BLaER1 (cell line): ENCODE results near the gene DTX1.

ENCODE experiments used
- H3K27ac ChIP-seq: shearing (Covaris generic); formaldehyde crosslinking; 2 replicates; pipeline ENCODE4 v1.8.1; 2022
- H3K27me3 ChIP-seq: shearing (Covaris generic); formaldehyde crosslinking; 2 replicates; pipeline ENCODE4 v1.8.1; 2022
- H3K36me3 ChIP-seq: shearing (Covaris generic); formaldehyde crosslinking; 2 replicates; pipeline ENCODE4 v1.8.1; 2022
- H3K4me1 ChIP-seq: shearing (Covaris generic); formaldehyde crosslinking; 2 replicates; pipeline ENCODE4 v1.8.1; 2022
- H3K4me2 ChIP-seq: shearing (Covaris generic); formaldehyde crosslinking; 2 replicates; pipeline ENCODE4 v1.8.1; 2022
- H3K4me3 ChIP-seq: shearing (Covaris generic); formaldehyde crosslinking; 2 replicates; pipeline ENCODE4 v1.8.1; 2022
- H3K9ac ChIP-seq: shearing (Covaris generic); formaldehyde crosslinking; 2 replicates; pipeline ENCODE4 v1.8.1; 2022
- H3K9me3 ChIP-seq: shearing (Covaris generic); formaldehyde crosslinking; 2 replicates; pipeline ENCODE4 v1.8.1; 2022
- H4K20me1 ChIP-seq: shearing (Covaris generic); formaldehyde crosslinking; 2 replicates; pipeline ENCODE4 v1.8.1; 2022
- Cebpa-rat ChIP-seq: shearing (Covaris generic); IDR thresholded peaks from 2 replicates; pipeline ENCODE4 v1.8.1; 2022

The DTX1 gene

DNA sequence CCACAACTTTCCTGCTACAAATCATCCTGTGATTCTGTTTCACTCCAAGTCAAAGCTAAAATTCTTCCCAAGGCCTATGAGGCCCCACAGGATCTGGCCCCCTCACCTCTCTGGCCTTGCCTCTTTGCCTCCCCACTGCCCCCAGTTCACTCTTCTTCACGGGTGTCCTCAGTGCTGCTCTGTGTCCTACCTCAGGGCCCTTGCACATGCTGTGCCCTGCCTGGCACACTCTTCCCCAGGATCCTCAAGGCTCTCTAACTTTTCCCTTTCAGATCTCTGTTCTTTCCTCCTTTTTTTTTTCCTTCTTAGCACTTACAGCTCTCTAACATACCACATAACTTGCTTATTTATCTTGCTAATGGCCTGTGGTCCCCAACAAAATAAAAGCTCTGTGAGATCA, 49.8 kb downstream of the DTX1 start:
- H3K9me3 ChIP-seq: no peaks in the 10 kb centered on the region
- H3K27me3 ChIP-seq: no peaks in the 10 kb centered on the region
- H3K27ac ChIP-seq: no peak overlapping the region
- H3K9ac ChIP-seq: no peak overlapping the region
- no peaks in the 10 kb centered on the region for H4K20me1 ChIP-seq
- no peak overlapping the region for H3K4me3 ChIP-seq
- H3K4me2 ChIP-seq: no peak overlapping the region
- H3K36me3 ChIP-seq: peaks cover 77% of the 10 kb centered on the region
- H3K4me1 ChIP-seq: peaks cover 12% of the 10 kb centered on the region
- no peak for TF ChIP-seq Cebpa-rat

DNA sequence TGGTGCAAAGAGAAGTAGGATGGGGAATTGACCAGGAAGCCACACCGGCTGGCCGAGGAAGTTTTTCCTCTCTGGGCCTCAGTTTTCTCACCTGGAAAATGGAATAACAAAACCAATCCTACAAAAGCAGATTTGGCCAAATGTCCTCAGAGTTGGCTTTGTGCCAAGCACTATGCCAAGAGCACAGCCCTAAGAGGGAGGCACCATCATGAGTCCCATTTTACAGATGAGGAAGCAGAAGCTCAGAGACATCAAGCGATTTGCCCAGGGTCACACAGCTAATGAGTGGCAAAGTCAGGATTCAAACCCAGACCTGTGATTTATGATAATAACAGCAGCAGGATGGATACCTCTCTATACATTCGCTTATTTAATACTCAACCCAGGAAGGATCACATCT, 51.8 kb downstream of the DTX1 start:
- Histone ChIP-seq H3K9me3 (no peaks in the 10 kb centered on the region), H3K9ac (no peak overlapping the region), H4K20me1 (no peaks in the 10 kb centered on the region), H3K4me2 (no peak overlapping the region), H3K27me3 (no peaks in the 10 kb centered on the region), H3K4me1 (no peaks in the 10 kb centered on the region), H3K36me3 (peaks cover 96% of the 10 kb centered on the region), H3K4me3 (no peak overlapping the region), H3K27ac (no peak overlapping the region)
- no peak for TF ChIP-seq Cebpa-rat

DNA sequence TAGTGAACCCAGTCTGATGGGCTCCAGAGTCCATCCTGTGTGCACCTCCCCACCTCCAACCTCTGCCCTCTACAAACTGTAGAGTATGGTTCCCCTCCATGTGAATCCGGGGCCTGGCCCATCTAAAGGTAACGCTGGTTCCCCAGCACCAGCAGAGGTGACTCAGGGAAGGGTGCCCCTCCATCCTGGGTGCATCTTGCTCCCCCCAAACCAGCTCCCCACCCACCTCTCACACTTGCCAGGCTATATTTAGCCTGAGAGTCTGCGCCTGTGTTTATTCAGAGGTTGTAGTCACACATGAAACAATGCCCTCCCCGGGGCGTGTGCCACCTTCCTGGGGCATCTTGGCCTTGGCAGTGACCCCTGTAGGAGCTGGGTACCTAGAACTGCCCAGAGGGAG, 52.8 kb downstream of the DTX1 start:
- Histone ChIP-seq H3K4me3 (no peak overlapping the region), H3K36me3 (peaks cover 96% of the 10 kb centered on the region), H3K27me3 (no peaks in the 10 kb centered on the region), H3K9ac (no peak overlapping the region), H3K9me3 (no peaks in the 10 kb centered on the region), H3K4me1 (no peaks in the 10 kb centered on the region), H3K4me2 (no peak overlapping the region), H3K27ac (no peak overlapping the region), H4K20me1 (no peaks in the 10 kb centered on the region)
- TF ChIP-seq Cebpa-rat: no peak

DNA sequence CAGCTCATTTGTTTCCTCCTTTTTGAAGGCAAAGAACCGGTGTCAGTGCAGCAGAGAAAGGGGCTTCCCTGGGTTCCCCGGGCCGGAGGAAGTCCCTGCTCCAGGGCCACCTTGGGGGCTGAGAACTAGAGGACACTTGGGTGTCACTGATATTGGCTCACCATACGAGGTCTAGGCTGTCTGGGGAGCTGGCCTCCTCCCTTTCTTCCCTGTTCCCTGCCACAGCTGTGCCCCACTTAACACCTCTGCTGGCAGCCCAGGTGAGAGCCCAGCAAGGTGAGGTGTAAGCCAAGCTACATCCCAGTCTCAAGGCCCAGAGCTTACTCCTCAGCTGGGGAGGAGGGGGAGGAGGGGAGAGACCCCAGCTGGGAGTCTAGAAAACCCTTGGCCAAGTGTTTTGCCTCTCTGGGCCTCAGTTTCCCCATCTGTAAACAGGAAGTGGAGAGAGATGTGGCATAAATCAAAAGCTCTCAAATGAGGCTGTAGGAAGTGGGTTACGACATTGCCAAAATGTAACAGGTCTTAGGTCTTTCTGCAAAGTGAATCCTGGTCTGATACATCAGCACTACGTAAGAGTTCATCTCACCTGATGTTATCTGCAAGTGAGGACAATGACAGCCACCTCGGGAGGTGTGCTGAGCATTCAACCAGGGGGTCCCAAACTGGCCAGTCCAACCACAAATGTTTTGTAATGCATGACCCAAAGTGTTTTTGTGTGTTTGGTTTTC, 53.5 kb downstream of the DTX1 start:
- no peaks in the 10 kb centered on the region for H3K4me1 ChIP-seq
- TF ChIP-seq Cebpa-rat: no peak
- no peaks in the 10 kb centered on the region for H4K20me1 ChIP-seq
- H3K4me3 ChIP-seq: no peak overlapping the region
- no peak overlapping the region for H3K4me2 ChIP-seq
- H3K36me3 ChIP-seq: peaks cover 96% of the 10 kb centered on the region
- H3K27me3 ChIP-seq: no peaks in the 10 kb centered on the region
- no peak overlapping the region for H3K9ac ChIP-seq
- no peaks in the 10 kb centered on the region for H3K9me3 ChIP-seq
- H3K27ac ChIP-seq: no peak overlapping the region

DNA sequence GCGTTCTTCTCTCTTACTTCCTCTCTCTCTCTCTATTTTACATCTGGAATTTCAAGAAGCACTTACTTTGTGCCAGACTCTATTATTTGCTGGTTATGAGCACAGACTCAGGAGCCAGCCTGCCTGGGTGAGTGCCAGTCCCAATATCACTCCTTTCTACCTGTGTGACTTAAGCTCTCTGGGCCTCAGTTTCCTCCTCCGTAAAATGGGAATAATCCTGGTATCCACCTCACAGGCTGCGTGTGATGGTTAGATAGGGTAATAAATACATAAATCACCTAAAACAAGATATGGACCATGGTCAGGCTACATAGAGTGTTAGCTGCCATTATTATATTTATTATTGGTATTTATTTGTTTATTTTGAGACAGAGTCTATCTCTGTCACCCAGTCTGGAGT, 54.7 kb downstream of the DTX1 start:
- Histone ChIP-seq H3K27ac (no peak overlapping the region), H3K27me3 (no peaks in the 10 kb centered on the region), H3K9me3 (no peaks in the 10 kb centered on the region), H3K4me3 (no peak overlapping the region), H3K9ac (no peak overlapping the region), H3K36me3 (peaks cover 96% of the 10 kb centered on the region), H4K20me1 (no peaks in the 10 kb centered on the region), H3K4me1 (no peaks in the 10 kb centered on the region), H3K4me2 (no peak overlapping the region)
- TF ChIP-seq Cebpa-rat: no peak

DNA sequence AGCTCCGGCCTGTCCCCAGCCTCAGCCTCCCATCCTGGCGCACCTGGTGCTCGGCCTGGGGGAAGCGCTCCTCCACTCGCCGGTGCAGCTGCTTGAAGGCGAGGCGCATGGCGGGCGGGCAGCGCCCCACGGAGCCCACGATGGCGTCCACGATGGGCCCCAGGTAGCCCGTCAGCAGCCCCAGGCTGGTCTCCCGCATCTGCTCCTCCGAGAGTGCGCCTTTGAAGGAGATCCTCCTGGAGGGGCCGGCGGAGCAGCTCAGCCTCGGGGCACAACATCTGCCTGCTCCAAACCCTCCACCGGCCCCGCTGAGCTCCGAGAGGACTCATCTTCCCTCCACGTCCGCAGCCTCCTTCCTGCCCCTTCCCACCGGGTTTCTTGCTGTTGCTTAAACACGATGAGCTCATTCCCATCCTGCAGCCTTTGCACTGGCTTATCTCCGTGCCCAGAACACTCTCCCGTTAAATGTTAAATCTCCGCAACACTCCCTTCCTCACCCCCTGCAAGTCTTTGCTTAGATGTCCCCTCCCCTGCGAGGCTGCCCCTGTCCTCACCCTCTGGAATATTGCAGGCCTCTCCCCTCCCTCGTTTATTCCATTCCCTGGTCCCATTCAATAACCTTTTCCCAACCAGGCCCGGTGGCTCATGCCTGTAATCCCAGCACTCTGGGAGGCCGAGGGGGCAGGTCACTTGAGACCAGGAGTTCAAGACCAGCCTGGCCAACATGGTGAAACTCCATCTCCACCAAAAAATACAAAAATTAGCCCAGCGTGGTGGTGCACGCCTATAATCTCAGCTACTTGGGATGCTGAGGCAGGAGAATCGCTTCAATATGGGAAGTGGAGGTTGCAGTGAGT, 55.7 kb downstream of the DTX1 start:
- no peak overlapping the region for H3K4me2 ChIP-seq
- H3K9ac ChIP-seq: no peak overlapping the region
- no peak overlapping the region for H3K27ac ChIP-seq
- no peaks in the 10 kb centered on the region for H4K20me1 ChIP-seq
- H3K4me1 ChIP-seq: no peaks in the 10 kb centered on the region
- no peak overlapping the region for H3K4me3 ChIP-seq
- peaks cover 96% of the 10 kb centered on the region for H3K36me3 ChIP-seq
- H3K27me3 ChIP-seq: no peaks in the 10 kb centered on the region
- no peak for TF ChIP-seq Cebpa-rat
- no peaks in the 10 kb centered on the region for H3K9me3 ChIP-seq

DNA sequence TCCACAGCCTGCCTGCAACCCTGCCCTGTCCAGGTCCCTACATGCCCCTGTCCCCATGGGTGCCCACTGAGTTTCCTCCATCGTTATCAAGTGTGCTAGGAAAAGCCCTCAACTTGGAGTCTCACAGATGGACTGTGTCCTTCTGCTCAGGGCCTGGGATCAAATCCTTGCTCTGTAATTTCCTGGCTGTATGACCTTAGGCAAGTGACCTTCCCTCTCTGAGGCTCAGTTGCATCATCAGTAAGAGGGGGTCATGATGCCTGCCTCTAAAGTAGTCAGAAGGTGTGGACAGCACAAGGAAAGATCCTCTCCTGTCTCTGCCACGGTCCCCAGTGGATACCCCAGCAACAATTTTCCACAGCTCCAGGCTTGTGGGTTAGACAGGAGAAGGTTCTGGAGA, 56.9 kb downstream of the DTX1 start:
- no peak for TF ChIP-seq Cebpa-rat
- Histone ChIP-seq H4K20me1 (peaks cover under 1% of the 10 kb centered on the region; the same call in 1 of the 2 replicates), H3K4me1 (no peaks in the 10 kb centered on the region), H3K27me3 (no peaks in the 10 kb centered on the region), H3K4me2 (no peak overlapping the region), H3K9me3 (no peaks in the 10 kb centered on the region), H3K27ac (no peak overlapping the region), H3K9ac (no peak overlapping the region), H3K36me3 (peaks cover 85% of the 10 kb centered on the region), H3K4me3 (no peak overlapping the region)

DNA sequence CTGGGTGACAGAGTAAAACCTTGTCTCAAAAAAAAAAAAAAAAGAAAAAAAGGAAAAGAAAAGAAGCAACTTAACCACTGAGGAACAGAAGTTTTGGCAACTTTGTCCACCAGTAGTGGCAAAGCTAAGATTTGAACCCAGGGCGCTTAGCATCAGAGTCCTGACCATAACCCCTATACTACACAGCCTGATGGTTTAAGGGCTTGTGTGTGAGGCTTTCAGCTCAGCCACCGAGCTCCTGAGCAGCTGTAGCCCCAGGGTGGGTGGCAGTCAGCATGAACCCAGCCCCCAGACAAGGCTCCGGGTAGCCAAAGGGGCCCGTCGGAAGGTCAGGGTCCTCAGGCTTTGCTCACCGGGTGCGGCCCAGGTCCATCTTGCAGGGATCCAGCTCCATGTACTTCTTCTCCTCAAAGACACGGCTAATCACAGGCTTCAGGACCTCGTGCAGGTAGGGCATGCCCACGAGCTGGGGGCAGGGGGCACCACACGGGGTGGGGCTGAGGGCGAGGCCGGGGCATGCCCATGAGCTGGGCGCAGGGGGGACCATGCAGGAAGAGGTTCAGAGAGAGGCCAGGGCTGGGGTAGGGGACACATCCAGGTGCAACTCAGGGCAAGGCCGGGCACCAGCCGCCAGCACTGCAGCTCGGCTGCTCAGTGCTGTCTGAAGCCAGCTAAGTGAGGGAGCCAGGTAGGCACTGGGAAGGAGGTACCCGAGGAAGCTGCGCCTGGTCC, 58.1 kb downstream of the DTX1 start:
- Histone ChIP-seq H3K9me3 (no peaks in the 10 kb centered on the region), H3K4me3 (no peak overlapping the region), H3K4me2 (no peak overlapping the region), H3K36me3 (peaks cover 89% of the 10 kb centered on the region), H3K9ac (0 out of 2 replicates have a peak overlapping the region, but pooled peaks have one; percentile 29), H3K27ac (no peak overlapping the region), H3K4me1 (no peaks in the 10 kb centered on the region), H3K27me3 (no peaks in the 10 kb centered on the region; the same call in 1 of the 2 replicates), H4K20me1 (peaks cover 13% of the 10 kb centered on the region)
- no peak for TF ChIP-seq Cebpa-rat

DNA sequence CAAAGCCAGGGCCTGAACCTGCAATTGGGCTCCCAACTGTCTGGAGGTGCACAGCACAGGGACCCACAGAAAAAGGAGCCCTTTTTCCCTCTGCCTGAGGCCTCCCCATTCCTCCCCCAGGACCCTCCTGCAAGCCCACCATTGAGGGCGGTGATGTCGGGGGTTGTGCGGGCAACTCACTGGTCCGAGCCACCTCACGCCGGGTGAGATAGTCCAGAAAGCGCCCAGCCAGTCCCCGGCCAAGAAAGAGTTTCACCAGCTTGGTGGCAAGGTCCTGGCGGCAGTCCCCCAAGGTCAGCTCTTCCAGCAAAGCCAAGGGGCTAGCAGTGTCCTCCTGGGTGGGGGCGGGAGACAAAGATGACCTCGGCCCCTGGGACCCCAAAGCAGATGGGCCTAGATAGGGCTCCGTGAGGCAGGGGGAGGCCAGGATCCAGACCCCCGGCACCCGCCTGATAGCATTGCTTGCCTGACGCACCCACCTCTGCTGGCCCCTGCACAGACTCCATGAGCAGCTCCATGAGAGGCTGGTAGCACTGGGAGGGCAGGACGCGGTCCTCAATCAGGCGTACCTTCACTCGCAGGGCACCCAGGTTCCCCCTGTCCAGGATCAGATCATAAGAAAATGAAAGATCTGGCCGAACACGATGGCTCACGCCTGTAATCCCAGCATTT, 59.1 kb downstream of the DTX1 start:
- peaks cover 19% of the 10 kb centered on the region for H4K20me1 ChIP-seq
- peaks cover 89% of the 10 kb centered on the region for H3K36me3 ChIP-seq
- H3K4me2 ChIP-seq: no peak overlapping the region
- no peaks in the 10 kb centered on the region for H3K4me1 ChIP-seq
- H3K27me3 ChIP-seq: no peaks in the 10 kb centered on the region; the same call in 1 of the 2 replicates
- no peak overlapping the region for H3K9ac ChIP-seq
- H3K9me3 ChIP-seq: no peaks in the 10 kb centered on the region
- TF ChIP-seq Cebpa-rat: no peak
- no peak overlapping the region for H3K4me3 ChIP-seq
- H3K27ac ChIP-seq: no peak overlapping the region
